Heart left ventricle (tissue), 13 donors: ENCODE measurements around the gene MFAP5.

Experiments used
- CTCF ChIP-seq, 12 donors: fragments of 200-600 bp; sonication (generic) in 4 of 12; IDR thresholded peaks; one replicate each; pipeline versions ENCODE4 v1.5.0 to v1.8.0; 2018 to 2022; ENCODE audit warnings: antibody characterized with exemption in 12 of 12, mild to moderate bottlenecking in 5 of 12
- POLR2A ChIP-seq, 2 donors: fragments of 450-650 bp; IDR thresholded peaks; one replicate each; pipeline ENCODE4 v1.6.1; 2017; ENCODE audit warnings: antibody characterized with exemption in 2 of 2, mild to moderate bottlenecking in 2 of 2, moderate library complexity in 2 of 2
- donor health status: ischemic (EF 13 %, LVEDD 7.1; RV severe dilation, severe dysfunction).
- donor health status: DM: no; HTN: yes; CAD: no.
- donor health status: DM: no; HTN: no; CAD: no.
- donor health status: ischemic (EF 25% LVEDD 6.9; RV normal size, moderate dysfunction).
- donor health status: ischemic (EF 25% LVEDD 5.7; RV mildly dilated, moderate dysfunction).
- donor health status: ischemic (EF 35%, LVEDD 5.7; RV mildly dilated, moderate dysfunction).
- donor health status: nonischemic (EF 11% LVEDD 7.7; RV severe dilation, severe dysfunction).
- donor health status: DM: yes; HTN: yes; CAD: no.
- donor health status: PGD.
- donor health status: ischemic (EF 29% LVEDD 5.4; RV normal size, mild dysfunction).
- donor health status: nonischemic (EF 23%, LVEDD 6.1; RV moderate dilation, normal function).

- TF ChIP-seq CTCF (IDR thresholded peaks at IDR 0.05): no peak
- no peak for TF ChIP-seq POLR2A (IDR thresholded peaks at IDR 0.05)
These were observed 59.3 kb downstream of the MFAP5 start for GRCh38 chr12:8603286-8603685.
